Karpas-422 (cell line): Measurements from ENCODE around the gene BTG2. TPM values are rescaled to one million over a fixed set of nuclear protein-coding genes. Genes with fewer than 3 reads are reported as not detected.
A peak's percentile ranks its signal among the peaks of the same experiment; 100 is the strongest.

ENCODE experiments used
- DNase-seq: peaks from one replicate; pipeline ENCODE4 v3.0.0-alpha.2; 2015
- H2AFZ ChIP-seq: fragments of 200-600 bp; sonication (generic); 2 replicates; pipeline ENCODE4 v1.6.1; 2014; ENCODE audit warnings: antibody characterized with exemption, low read length, mixed read lengths
- H3K27ac ChIP-seq: fragments of 200-600 bp; sonication (generic); 2 replicates; pipeline ENCODE4 v1.5.1; 2014; ENCODE audit warnings: mild to moderate bottlenecking, low read length, moderate library complexity
- H3K27me3 ChIP-seq: fragments of 200-600 bp; sonication (generic); 2 replicates; pipeline ENCODE4 v1.6.1; 2014; ENCODE audit warnings: low read length, mixed read lengths
- H3K36me3 ChIP-seq: fragments of 200-600 bp; sonication (generic); 2 replicates; pipeline ENCODE4 v1.6.1; 2014; ENCODE audit warnings: low read length, mixed read lengths; ENCODE audit not compliant: insufficient read depth
- H3K4me1 ChIP-seq: fragments of 200-600 bp; sonication (generic); 2 replicates; pipeline ENCODE4 v1.6.1; 2014; ENCODE audit warnings: mild to moderate bottlenecking, low read length, mixed read lengths
- H3K4me2 ChIP-seq: fragments of 200-600 bp; sonication (generic); 2 replicates; pipeline ENCODE4 v1.6.1; 2014; ENCODE audit warnings: low read length, low read depth, mild to moderate bottlenecking; ENCODE audit not compliant: poor library complexity, severe bottlenecking
- H3K4me3 ChIP-seq: fragments of 200-600 bp; sonication (generic); 2 replicates; pipeline ENCODE4 v1.5.1; 2014; ENCODE audit warnings: mild to moderate bottlenecking, antibody characterized with exemption, low read length, mixed read lengths
- H3K79me2 ChIP-seq: fragments of 200-600 bp; sonication (generic); 2 replicates; pipeline ENCODE4 v1.6.1; 2014; ENCODE audit warnings: mild to moderate bottlenecking, low read length, mixed read lengths
- H3K9ac ChIP-seq: fragments of 200-600 bp; sonication (generic); 2 replicates; pipeline ENCODE4 v1.6.0; 2014; ENCODE audit warnings: low read length
- H3K9me2 ChIP-seq: fragments of 200-600 bp; sonication (generic), shearing (Covaris generic); replicated peaks from 2 replicates; pipeline ENCODE4 v1.6.0; 2014; ENCODE audit warnings: mild to moderate bottlenecking, low read length, moderate library complexity; ENCODE audit not compliant: insufficient read depth
- H3K9me3 ChIP-seq: fragments of 300-700, 200-600 bp; sonication (generic); 2 replicates; pipeline ENCODE4 v1.6.1; 2014; ENCODE audit warnings: low read length, mixed read lengths
- H4K20me1 ChIP-seq: fragments of 200-600 bp; sonication (generic); 2 replicates; pipeline ENCODE4 v1.6.1; 2014; ENCODE audit warnings: mild to moderate bottlenecking, antibody characterized with exemption, low read length, low read depth; ENCODE audit not compliant: insufficient read depth
- total RNA-seq: library from RNA; depleted of rRNA; stranded (reverse); fragments of >200 nt; shearing (Covaris generic); gene quantifications from 2 replicates; pipeline ENCODE4 v1.2.3, GENCODE V29; 2014; ENCODE audit warnings: low replicate concordance

BTG2 gene
- total RNA-seq, 1 experiment from 2014 or later, result 258 TPM

DNA sequence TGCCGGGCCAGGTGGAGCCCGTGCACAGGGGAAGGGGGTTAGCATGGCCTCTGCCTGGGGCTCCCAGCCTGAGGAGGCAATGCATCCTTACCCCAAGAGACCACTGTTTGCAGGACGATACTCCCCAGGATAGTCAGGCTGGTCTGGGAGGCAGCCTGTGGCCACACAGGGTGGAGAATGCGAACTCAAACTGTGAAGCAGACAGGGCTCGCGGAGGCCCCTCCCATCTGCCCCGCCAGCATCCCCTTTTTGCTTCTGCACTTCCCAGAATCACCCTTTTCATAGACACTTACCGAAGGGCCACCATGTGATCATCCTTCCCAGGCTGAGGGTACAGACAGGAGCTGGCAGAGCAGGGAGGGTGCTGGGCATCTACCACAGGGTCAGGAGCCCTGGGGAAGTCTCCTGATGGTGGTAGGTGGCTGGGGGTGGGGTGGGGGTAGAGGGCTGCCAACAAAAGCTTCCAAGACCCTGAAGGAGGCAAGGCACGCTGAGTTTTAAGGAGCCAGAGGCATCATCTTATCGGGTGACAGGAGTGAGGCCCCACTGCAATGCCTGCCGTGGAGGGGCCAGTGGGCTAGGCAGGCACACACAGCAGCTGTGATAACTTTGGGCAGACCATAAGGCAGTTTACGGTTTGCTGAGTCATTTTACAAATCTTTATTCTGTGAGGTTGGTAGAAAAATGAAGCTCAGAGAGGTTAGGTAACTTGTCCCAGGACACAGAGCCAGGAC, 31.3 kb upstream of the BTG2 start:
- H3K4me3 ChIP-seq, result peak overlapping the region; percentile 69
- H3K4me1 ChIP-seq, result peaks cover 79% of the 10 kb centered on the region

DNA sequence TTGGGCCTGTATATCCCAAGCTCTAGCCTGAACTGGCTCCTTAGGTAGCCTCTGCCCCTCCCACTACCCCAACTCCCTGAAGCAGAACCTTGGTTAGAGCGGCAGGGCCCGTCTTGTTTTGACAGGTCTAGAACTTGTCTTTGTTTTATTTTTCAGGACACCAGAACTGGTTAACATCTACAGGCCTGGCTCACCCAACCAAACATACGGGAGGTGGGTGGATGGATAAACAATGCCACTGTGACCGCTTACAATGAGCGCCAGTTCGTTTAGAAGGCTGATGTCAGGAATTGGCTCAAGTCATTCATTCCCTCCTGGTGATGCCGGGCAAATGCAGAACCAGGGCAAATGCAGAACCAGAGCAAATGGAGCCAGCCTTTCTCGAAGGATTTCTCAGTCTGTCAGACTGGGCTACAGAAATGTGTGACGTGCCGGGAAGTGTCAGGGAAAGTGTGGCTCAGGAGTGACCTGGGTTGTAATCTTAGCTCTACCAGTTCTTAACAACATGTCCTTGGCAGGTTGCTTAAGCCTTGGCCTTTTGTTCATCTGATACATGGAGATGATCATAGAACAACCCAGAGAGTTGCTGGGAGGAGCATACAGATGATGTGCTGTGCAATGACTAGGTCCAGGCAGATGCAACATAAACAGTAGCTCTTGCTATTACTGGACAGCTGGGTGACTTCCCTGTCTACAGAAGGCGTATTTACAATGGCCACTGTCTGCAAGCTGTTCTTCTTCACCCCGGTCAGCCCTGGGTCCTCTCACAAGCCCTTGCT, 30.5 kb upstream of the BTG2 start:
- peak overlapping the region; percentile 69 for H3K4me3 ChIP-seq
- no peaks in the 10 kb centered on the region for H3K9me3 ChIP-seq
- no peaks in the 10 kb centered on the region for H3K79me2 ChIP-seq
- peak overlapping the region; percentile 90 for H3K9ac ChIP-seq
- DNase-seq, result no peak
- H3K4me2 ChIP-seq, result peak overlapping the region; percentile 92
- peaks cover 77% of the 10 kb centered on the region for H3K4me1 ChIP-seq
- H4K20me1 ChIP-seq, result no peaks in the 10 kb centered on the region
- no peaks in the 10 kb centered on the region for H3K27me3 ChIP-seq
- no peak overlapping the region for H2AFZ ChIP-seq
- peak overlapping the region; percentile 95; the same call in 1 of the 2 replicates for H3K27ac ChIP-seq
- H3K36me3 ChIP-seq, result no peaks in the 10 kb centered on the region
- H3K9me2 ChIP-seq, result no peaks in the 10 kb centered on the region

More for the DNA sequence above, 31.3 kb upstream of the BTG2 start:
- H2AFZ ChIP-seq, result no peak overlapping the region
- no peaks in the 10 kb centered on the region for H3K36me3 ChIP-seq
- DNase-seq, result peak; percentile 82
- H3K27me3 ChIP-seq, result no peaks in the 10 kb centered on the region
- no peaks in the 10 kb centered on the region for H4K20me1 ChIP-seq
- H3K9ac ChIP-seq, result peak overlapping the region; percentile 90
- peak overlapping the region; percentile 95 for H3K27ac ChIP-seq
- no peaks in the 10 kb centered on the region for H3K9me3 ChIP-seq
- no peaks in the 10 kb centered on the region for H3K9me2 ChIP-seq
- no peaks in the 10 kb centered on the region for H3K79me2 ChIP-seq
- H3K4me2 ChIP-seq, result peak overlapping the region; percentile 92

DNA sequence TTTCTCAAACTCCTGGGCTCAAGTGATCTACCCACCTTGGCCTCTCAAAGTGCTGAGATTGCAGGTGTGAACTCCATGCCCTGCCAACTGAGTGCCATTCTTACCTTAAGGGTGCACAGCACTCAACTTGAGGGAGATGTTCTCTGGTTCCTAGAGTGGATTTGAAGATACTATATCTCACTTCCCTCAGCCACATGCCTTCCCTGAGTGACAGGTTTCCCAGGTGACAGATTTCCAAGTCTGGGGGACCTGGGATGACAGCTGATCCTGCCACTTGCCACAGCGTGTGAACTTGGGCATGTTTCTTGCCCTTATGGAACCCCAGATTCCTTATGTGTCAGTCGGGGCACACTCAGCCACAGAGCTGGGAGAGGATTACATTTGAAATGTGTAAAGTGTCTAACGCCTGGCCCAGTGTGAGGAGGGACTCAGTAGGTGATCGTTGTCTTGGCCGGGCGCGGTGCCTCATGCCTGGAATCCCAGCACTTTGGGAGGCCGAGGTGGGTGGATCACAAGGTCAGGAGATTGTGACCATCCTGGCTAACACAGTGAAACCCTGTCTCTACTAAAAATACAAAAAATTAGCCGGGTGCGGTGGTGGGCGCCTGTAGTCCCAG, 29.6 kb upstream of the BTG2 start:
- Histone ChIP-seq H2AFZ (no peak overlapping the region), H3K36me3 (no peaks in the 10 kb centered on the region), H3K9me2 (no peaks in the 10 kb centered on the region), H3K27ac (no peak overlapping the region), H3K9me3 (no peaks in the 10 kb centered on the region), H3K4me2 (no peak overlapping the region), H3K27me3 (no peaks in the 10 kb centered on the region), H3K4me3 (no peak overlapping the region), H4K20me1 (no peaks in the 10 kb centered on the region), H3K9ac (no peak overlapping the region), H3K79me2 (no peaks in the 10 kb centered on the region), H3K4me1 (peaks cover 73% of the 10 kb centered on the region)
- no peak for DNase-seq

DNA sequence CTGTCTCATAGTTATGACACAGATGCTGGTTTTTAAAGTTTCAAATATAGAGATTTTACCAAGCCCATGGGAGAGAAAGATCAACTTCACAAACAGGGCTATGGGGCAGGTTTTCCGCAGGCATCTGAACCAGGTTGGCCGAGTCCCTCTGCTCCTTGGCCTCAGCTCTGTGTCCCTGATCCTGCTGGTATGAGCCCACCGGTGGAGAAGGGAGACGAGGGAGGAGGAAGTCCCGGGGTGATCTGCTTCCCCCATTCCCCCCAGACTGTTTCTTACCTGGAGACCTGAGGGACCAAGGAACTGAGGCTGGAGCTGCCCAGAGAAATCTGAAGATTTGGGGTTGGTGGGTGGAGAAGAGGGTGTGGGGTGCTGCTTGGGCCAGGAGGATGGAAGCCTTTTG, 28.9 kb upstream of the BTG2 start:
- no peaks in the 10 kb centered on the region for H3K9me2 ChIP-seq
- no peak overlapping the region for H2AFZ ChIP-seq
- H3K4me3 ChIP-seq, result no peak overlapping the region
- H3K79me2 ChIP-seq, result no peaks in the 10 kb centered on the region
- H3K27me3 ChIP-seq, result no peaks in the 10 kb centered on the region
- H3K27ac ChIP-seq, result no peak overlapping the region
- H3K36me3 ChIP-seq, result no peaks in the 10 kb centered on the region
- DNase-seq, result peak; percentile 32
- H3K9me3 ChIP-seq, result no peaks in the 10 kb centered on the region
- no peaks in the 10 kb centered on the region for H4K20me1 ChIP-seq
- peaks cover 73% of the 10 kb centered on the region for H3K4me1 ChIP-seq
- no peak overlapping the region for H3K4me2 ChIP-seq
- H3K9ac ChIP-seq, result peak overlapping the region; percentile 44; the same call in 1 of the 2 replicates

DNA sequence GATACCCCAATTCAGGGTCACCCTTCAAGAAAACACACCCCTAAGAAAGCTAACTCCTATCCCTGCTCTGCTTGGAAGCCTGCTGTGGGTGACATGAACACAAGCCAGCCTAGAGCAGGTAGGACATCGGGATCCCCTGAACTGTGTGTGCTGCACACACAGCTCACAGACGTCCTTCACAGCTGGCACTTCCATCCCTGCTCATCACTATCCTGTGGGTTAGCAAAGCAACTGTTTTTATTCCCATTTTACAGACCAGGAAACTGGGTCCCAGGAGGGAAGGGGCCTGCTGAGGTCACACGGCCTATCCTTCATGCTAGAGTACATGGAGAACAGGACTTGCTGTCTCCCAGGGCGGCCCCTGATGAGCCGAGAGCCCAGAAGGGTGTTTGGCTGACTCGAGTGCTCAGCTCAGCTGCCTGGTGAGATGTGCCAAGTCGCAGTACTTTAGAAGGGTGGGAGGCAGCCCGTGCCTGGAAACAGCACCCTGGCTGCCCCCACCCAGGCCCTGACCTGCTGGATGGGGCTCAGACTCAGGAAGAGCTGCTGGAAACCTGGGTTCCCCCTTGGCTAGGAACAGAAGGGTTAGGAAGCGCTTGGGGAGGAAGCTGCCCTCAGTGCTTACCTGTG, 28.3 kb upstream of the BTG2 start:
- Histone ChIP-seq H3K9me2 (no peaks in the 10 kb centered on the region), H3K9me3 (no peaks in the 10 kb centered on the region), H3K36me3 (no peaks in the 10 kb centered on the region), H3K27ac (no peak overlapping the region), H3K4me2 (peak overlapping the region; percentile 20), H3K27me3 (no peaks in the 10 kb centered on the region), H2AFZ (peak overlapping the region; percentile 65; the same call in 1 of the 2 replicates), H3K4me1 (peaks cover 73% of the 10 kb centered on the region), H3K9ac (peak overlapping the region; percentile 44), H4K20me1 (no peaks in the 10 kb centered on the region), H3K79me2 (no peaks in the 10 kb centered on the region), H3K4me3 (no peak overlapping the region)
- peak; percentile 40 for DNase-seq

DNA sequence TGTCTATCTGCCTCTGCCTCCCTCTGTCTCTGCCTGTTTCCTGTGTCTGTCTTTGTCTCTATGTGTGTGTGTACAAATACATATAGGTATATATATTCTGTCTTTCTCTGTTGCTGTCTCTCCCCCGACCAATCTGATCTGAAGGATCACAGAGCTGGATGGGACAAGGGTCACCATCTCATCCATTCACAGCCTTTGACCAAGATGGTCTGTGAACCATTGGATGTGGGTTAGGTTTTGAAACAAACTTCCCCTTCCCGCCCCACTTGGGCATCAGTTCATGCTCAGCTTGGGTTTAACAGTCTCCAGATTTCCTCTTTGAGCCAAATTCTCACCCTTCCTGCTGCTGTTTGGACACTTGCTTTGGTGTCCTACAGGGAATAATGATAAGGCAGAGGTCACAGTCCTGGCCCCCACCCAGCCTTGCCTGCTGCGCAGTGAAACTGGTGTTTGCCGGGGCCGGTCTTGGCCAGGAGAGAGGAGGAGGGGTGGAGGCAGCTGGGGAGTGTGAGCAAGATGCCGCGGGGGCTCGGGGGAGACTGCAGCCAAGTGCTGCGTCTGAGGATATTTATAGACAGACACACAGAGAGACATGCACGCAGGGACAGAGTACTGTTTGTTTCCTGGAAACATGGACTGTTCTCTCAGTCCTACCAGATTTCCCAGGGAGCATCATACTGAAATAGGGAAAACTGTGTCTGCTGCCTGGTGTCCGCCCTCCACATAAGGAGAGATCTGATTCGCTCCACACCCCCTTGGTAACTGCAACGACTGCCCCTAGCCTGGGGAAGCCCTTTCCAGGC, 27.0 kb upstream of the BTG2 start:
- Histone ChIP-seq H4K20me1 (no peaks in the 10 kb centered on the region), H3K79me2 (no peaks in the 10 kb centered on the region), H3K27ac (peak overlapping the region; percentile 15; the same call in 1 of the 2 replicates), H3K4me1 (peaks cover 73% of the 10 kb centered on the region), H3K27me3 (no peaks in the 10 kb centered on the region), H3K9ac (peak overlapping the region; percentile 53), H3K36me3 (no peaks in the 10 kb centered on the region), H3K9me3 (no peaks in the 10 kb centered on the region), H3K9me2 (no peaks in the 10 kb centered on the region), H2AFZ (peak overlapping the region; percentile 67; the same call in 1 of the 2 replicates), H3K4me2 (peak overlapping the region; percentile 51), H3K4me3 (peak overlapping the region; percentile 3; the same call in 1 of the 2 replicates)
- peak; percentile 69 for DNase-seq

DNA sequence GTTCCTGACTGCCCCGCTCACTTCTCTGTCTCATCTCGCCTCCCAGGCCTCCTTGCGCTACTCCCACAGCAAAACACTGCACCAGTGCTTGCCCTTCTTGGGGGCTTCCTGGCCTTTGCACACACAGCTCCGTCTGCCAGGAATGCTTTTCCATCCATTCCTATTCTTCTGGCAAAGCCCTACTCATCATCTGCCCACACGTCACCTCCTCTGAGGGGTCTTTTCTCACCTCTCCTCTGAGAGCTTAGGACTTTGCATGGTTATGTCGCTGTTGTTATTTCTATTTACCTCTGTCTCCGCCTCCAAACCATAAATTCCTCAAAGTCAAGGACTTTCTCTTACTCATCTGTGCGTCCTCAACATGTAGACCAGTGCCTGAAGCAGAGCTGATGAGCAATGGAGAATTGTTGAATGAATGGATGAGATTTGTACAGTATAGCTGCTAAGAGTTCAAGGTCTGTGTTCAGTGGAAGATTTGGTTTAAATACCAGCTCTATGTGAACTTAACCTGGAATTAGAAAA, 26.4 kb upstream of the BTG2 start:
- no peaks in the 10 kb centered on the region for H3K27me3 ChIP-seq
- H3K9ac ChIP-seq, result peak overlapping the region; percentile 53; the same call in 1 of the 2 replicates
- H3K79me2 ChIP-seq, result no peaks in the 10 kb centered on the region
- no peaks in the 10 kb centered on the region for H3K9me3 ChIP-seq
- no peak for DNase-seq
- H3K36me3 ChIP-seq, result no peaks in the 10 kb centered on the region
- no peaks in the 10 kb centered on the region for H3K9me2 ChIP-seq
- peaks cover 73% of the 10 kb centered on the region for H3K4me1 ChIP-seq
- no peak overlapping the region for H3K27ac ChIP-seq
- H3K4me3 ChIP-seq, result no peak overlapping the region
- H3K4me2 ChIP-seq, result peak overlapping the region; percentile 51
- no peaks in the 10 kb centered on the region for H4K20me1 ChIP-seq
- no peak overlapping the region for H2AFZ ChIP-seq
